GM12872 (cell line): ENCODE measurements around the gene METTL3.
A peak's percentile ranks its signal among the peaks of the same experiment; 100 is the strongest.

ENCODE experiments used
- TF ChIP-seq, protein P1 (sequence below): IDR thresholded peaks from 3 replicates; pipeline ENCODE4 v1.5.1; 2011; ENCODE audit warnings: low read depth, mild to moderate bottlenecking, low read length, moderate library complexity; ENCODE audit not compliant: insufficient read depth

METTL3 gene

DNA sequence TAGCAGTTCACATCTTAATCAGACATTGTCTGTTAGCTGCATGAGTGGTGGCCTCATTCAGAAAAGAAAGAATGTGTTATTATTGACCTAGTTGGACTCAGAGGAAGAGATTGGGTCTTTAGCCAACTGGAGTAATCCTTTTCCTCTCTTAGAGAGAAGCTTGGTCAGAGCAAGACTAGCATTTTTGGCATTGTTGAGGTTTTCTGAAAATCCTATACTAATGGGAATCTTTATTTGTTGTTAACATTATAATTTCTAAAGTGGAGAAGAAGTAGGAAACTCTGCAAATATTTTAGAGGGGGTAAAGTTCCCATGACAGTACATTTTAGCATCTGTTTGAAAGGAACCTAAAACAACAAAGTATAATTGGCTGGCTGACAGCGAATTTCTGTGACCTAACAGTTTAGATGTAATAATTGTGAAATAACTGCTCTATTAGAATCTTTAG is 24.5 kb downstream of the METTL3 start:
- TF ChIP-seq, protein P1, sequence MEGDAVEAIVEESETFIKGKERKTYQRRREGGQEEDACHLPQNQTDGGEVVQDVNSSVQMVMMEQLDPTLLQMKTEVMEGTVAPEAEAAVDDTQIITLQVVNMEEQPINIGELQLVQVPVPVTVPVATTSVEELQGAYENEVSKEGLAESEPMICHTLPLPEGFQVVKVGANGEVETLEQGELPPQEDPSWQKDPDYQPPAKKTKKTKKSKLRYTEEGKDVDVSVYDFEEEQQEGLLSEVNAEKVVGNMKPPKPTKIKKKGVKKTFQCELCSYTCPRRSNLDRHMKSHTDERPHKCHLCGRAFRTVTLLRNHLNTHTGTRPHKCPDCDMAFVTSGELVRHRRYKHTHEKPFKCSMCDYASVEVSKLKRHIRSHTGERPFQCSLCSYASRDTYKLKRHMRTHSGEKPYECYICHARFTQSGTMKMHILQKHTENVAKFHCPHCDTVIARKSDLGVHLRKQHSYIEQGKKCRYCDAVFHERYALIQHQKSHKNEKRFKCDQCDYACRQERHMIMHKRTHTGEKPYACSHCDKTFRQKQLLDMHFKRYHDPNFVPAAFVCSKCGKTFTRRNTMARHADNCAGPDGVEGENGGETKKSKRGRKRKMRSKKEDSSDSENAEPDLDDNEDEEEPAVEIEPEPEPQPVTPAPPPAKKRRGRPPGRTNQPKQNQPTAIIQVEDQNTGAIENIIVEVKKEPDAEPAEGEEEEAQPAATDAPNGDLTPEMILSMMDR: no peak

DNA sequence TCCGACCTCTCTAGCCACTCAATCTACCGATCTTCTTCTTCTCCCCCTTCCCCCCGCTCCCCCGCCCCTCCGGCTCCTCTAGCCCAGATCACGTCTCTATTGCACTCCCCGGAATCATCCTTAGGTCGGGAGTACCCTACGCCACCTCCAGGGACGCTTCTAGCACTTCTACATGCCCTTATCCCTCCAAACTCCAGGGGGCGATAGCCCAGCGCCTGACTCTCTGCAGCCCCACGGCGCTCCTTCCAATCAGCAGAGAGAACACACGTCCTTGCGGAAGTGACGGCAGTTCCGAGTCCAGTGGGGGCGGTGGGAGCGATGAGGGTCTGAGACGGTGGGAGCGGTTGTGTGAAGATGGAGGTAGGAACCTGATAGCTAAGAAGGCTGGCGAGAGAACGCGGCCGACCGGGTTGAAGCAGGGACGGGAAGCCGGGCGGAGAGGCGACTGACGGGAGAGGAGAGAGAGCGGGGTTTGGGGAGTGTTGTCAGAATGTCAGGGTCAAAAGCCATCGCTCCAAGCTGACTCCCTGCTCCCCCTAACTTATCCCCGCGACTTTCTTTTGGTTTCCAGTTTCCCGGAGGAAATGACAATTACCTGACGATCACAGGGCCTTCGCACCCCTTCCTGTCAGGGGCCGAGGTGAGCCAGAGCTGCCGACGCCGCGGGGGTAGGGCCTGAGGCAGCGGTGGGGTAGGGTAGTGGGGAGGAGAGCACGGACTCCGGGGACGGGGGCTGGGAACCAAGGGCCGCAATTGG is 34.0 kb downstream of the METTL3 start, which contains the start of the genes RAB2B and TOX4:
Gene RAB2B (minus strand): TSS at position 35 of the 757 bp plus-strand sequence. CDS start 87 bp downstream, outside the sequence.
Gene TOX4 (plus strand): TSS at position 271 of the 757 bp plus-strand sequence. CDS start 84 bp downstream, at position 355.
- TF ChIP-seq, protein P1: peak; percentile 97

DNA sequence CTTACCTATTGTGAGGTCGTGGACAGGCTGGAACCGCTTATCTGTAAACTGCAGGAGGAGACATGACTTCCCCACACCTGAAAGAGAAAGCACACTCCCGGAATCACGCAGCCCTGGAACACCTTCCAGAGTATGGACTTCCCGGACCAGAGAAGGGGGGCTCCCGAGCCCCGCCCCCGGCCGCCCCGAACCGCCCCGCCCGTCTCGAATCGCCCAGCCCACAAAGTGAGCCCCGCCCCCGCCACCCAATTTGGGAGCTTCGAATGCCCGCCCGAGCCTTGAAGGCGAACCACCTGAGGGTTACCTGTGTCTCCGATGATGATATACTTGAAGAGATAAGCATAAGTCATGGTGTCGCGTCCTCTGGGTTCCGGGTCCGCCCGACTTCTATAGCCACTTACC is 34.6 kb downstream of the METTL3 start:
- TF ChIP-seq, protein P1: no peak

DNA sequence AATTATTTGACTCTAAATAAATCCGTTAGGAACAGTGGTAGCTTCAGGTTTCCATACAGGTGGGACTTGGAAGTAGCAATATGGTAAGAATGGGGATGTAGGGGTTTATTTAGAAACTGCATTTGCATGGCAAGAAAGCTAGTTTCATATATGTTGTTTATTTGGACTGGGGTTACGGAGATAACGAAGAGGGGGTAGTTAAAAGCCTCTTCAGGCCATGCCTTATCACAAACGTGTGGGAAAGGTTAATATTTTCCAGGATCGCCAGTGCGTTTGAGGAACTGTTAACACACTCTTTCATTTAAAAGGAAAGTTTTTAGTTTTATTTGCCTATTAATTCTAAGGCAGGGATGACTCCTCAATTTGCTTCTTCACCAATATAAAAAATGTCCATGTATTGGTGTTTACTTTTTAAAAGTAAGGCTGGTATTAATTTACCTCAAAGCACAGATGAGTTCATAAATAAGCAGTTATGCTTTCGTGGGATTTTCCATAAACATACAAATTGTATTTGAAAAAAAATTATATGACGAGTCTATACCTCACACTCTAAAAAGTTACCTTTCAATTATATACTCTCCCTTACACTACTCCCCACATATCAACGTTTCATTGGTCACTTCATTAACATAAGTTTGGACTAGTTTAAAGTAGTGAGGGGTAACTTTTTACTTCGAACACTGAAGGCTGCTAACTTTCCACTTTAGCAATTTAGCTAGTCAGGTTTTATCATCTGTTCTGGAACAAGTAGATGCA is 35.2 kb downstream of the METTL3 start:
- TF ChIP-seq, protein P1: no peak

DNA sequence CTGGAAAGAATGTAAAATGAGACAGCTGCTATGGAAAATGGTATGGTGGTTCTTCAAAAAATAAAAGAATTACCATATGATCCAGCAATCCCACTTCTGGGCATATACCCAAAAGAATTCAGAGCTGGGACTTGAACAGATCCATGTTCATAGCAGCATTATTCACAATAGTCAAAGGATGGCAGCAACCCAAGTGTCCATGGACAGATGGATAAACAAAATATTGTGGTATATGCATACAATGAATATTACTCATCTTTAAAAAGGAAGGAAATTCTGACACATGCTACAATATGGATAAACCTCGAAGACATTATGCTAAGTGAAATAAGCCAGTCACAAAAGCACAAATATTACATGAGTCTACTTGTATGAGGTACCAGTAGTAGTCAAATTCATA is 43.5 kb downstream of the METTL3 start:
- TF ChIP-seq, protein P1: no peak

DNA sequence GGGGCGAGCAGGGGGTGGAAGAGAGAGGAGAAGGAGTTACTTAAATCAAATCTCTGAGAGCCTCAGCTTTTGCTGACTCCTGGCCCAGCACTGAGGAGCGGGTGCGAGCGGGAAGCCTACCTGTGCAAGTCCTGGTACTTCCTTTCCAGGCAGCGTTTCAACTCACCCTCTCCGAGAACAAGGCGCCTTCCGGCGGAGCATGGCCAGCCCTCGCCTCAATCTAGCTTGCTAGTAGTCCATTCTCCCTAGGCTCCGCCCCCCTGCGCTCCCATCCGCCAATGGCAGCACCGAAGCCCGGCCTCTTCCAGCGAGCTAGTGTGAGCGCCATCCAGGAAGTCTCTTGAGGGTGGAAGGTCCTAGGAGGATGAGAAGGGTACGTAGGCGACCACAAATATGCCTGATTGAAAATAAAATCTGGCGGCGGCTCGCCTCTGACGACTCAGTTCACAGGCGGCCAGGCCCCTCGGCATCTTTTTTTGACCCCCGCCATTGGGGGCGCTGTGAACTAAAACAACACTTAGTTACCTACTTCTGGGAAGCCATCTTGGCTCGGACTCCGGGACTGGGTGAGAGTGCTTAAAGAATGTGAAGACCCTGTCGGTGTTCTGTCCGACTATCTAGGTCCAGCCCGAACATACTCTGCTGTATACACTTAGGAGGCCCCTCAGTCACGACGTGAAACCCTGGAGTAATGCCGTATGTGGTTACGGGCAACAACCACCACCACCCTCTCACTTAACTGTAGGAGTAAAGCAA is 55.0 kb downstream of the METTL3 start, which contains the start of gene CHD8:
Gene CHD8 (minus strand): TSS at position 212 of the 756 bp plus-strand sequence. CDS start 24,480 bp downstream, outside the sequence.
- TF ChIP-seq, protein P1: peak; percentile 74

DNA sequence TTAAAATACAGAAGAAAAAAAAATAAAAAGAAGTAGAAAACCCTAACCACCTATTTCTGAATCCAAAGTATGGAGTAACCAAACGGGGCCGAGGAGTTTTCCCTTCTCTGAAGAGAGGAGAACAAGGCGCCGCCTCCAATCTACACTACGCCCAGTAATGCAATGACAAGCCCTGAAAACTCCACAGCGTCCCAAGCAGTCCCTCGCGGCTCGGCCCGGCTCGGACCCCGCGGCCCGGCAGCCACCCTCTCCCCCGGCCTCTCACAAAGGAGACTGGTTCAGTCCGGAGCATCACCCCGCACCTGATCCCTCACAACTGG is 55.6 kb downstream of the METTL3 start:
- TF ChIP-seq, protein P1: no peak
